Nephron (organoid): ENCODE results near the gene LPP.

Experiments used
- H3K27ac Mint-ChIP-seq, 3 experiments: 2 replicates each; pipeline ENCODE4 v1.8.0; 2020; ENCODE audit warnings: mixed read lengths in 3 of 3, mild to moderate bottlenecking in 2 of 3, moderate library complexity in 1 of 3
- H3K27me3 Mint-ChIP-seq: 2 replicates; pipeline ENCODE4 v1.8.0; 2021; ENCODE audit warnings: low read depth, mild to moderate bottlenecking, moderate library complexity, mixed read lengths
- H3K36me3 Mint-ChIP-seq: 2 replicates; pipeline ENCODE4 v1.8.0; 2020; ENCODE audit warnings: low read depth, mixed read lengths
- H3K4me1 Mint-ChIP-seq: 2 replicates; pipeline ENCODE4 v1.8.0; 2020; ENCODE audit warnings: mixed read lengths
- H3K4me3 Mint-ChIP-seq, 3 experiments: 2 replicates each; pipeline ENCODE4 v1.8.0; 2020; ENCODE audit warnings: mild to moderate bottlenecking in 3 of 3, mixed read lengths in 3 of 3, moderate library complexity in 2 of 3
- H3K9me3 Mint-ChIP-seq: 2 replicates; pipeline ENCODE4 v1.8.0; 2020; ENCODE audit warnings: mixed read lengths
- CTCF ChIP-seq, 3 experiments: fragments of 200-600 bp; sonication (generic); IDR thresholded peaks; one replicate each; pipeline ENCODE4 v1.5.0; 2021; ENCODE audit warnings: antibody characterized with exemption in 3 of 3; ENCODE audit not compliant: unreplicated experiment in 3 of 3

The LPP gene

DNA sequence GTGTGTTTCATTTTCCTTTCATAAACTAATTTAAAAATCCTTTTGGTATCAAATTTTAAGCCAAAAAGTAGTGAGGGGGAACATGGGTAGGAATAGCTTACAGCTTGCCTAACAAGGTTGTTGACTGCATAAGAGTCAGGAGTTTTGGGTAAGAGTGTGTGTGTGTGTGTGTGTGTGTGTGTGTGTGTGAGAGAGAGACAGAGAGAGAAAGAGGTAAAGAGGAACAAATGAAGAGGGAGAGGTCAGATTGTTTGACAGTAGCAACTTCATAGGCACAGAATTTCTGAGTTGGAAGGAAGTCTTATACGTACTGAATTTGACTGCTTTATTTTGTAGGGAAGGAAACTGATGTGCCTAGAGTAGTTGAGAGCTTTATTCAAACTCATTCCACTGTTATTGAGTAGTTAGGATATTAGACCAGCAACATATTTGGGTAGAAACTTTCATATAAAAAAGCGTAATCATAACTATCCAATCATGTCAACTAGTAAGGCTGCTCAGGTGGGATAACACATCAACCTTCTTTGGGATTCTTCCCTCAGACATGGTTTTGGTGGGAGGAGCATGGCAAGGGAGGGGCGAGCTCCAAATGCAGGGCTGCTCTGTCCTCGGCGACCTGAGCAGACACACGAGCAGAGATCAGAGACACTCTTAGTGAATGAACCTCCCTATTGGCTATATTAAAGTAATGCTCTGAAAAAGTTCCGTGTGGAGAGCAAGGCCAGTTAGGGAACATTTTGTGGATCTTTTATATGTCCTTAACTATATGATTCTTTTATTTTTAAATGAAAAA is 86.4 kb downstream of the LPP start:
- no peak overlapping the region for H3K27ac Mint-ChIP-seq
- no peaks in the 10 kb centered on the region for H3K36me3 Mint-ChIP-seq
- H3K27me3 Mint-ChIP-seq, result no peaks in the 10 kb centered on the region
- no peaks in the 10 kb centered on the region for H3K9me3 Mint-ChIP-seq
- H3K4me3 Mint-ChIP-seq, result no peak overlapping the region
- TF ChIP-seq CTCF (IDR thresholded peaks at IDR 0.05; ENCODE audit: unreplicated experiment in 3 of 3), result no peak
- peaks cover 12% of the 10 kb centered on the region for H3K4me1 Mint-ChIP-seq

DNA sequence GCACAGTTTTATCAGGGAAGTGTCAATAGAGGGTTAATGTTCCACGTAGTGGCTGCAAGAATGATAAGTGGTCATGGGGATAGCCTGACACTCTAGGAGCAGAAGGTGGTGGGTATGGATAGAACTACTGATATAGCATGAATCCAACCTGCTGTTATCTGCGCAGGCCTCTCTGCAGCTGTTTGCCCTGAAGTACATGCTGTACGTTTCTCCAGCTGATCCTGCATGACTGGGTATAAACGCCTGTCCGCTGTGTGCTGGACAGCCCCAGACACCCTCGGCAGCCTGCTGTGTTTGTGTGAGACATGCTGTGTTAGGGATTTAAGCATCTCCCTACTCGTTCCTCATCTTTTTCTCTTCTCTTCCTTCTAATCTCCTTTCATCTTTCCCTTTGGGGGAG is 87.1 kb downstream of the LPP start:
- Mint-ChIP-seq H3K9me3 (no peaks in the 10 kb centered on the region), H3K4me3 (no peak overlapping the region), H3K27me3 (no peaks in the 10 kb centered on the region), H3K27ac (no peak overlapping the region), H3K4me1 (peaks cover 12% of the 10 kb centered on the region), H3K36me3 (no peaks in the 10 kb centered on the region)
- TF ChIP-seq CTCF (IDR thresholded peaks at IDR 0.05; ENCODE audit: unreplicated experiment in 3 of 3), result no peak

DNA sequence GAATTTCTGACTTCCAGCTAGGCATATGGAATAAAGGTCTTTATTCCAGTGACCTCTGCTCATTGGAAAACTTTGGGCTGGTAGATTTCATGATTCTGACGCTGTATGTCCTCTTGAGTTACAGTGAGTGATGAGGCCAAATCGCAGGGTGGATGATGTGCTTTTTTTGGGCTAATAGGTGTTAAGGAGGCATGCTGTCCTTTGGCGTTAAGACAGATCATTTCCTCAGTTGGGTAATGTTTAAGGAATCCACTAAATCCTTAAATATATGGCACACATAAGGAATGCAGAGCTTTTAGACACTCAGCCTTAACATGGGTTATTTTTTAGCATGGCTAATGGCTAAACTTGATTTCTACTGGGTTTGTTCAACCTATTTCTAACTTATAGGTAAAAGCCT is 87.9 kb downstream of the LPP start:
- H3K27me3 Mint-ChIP-seq, result no peaks in the 10 kb centered on the region
- no peaks in the 10 kb centered on the region for H3K9me3 Mint-ChIP-seq
- no peak overlapping the region for H3K27ac Mint-ChIP-seq
- no peak overlapping the region for H3K4me3 Mint-ChIP-seq
- peaks cover 12% of the 10 kb centered on the region for H3K4me1 Mint-ChIP-seq
- TF ChIP-seq CTCF (IDR thresholded peaks at IDR 0.05; ENCODE audit: unreplicated experiment in 3 of 3), result no peak
- H3K36me3 Mint-ChIP-seq, result no peaks in the 10 kb centered on the region

- H3K9me3 Mint-ChIP-seq, result no peaks in the 10 kb centered on the region
- H3K4me1 Mint-ChIP-seq, result peaks cover 12% of the 10 kb centered on the region
- H3K4me3 Mint-ChIP-seq, result no peak overlapping the region
- H3K27me3 Mint-ChIP-seq, result no peaks in the 10 kb centered on the region
- TF ChIP-seq CTCF (IDR thresholded peaks at IDR 0.05; ENCODE audit: unreplicated experiment in 3 of 3), result no peak
- H3K36me3 Mint-ChIP-seq, result no peaks in the 10 kb centered on the region
- peak overlapping the region in 1 of 3 experiments; percentile 15 for H3K27ac Mint-ChIP-seq
Observed at GRCh38 chr3:188242436-188243123, 88.6 kb downstream of the LPP start.

DNA sequence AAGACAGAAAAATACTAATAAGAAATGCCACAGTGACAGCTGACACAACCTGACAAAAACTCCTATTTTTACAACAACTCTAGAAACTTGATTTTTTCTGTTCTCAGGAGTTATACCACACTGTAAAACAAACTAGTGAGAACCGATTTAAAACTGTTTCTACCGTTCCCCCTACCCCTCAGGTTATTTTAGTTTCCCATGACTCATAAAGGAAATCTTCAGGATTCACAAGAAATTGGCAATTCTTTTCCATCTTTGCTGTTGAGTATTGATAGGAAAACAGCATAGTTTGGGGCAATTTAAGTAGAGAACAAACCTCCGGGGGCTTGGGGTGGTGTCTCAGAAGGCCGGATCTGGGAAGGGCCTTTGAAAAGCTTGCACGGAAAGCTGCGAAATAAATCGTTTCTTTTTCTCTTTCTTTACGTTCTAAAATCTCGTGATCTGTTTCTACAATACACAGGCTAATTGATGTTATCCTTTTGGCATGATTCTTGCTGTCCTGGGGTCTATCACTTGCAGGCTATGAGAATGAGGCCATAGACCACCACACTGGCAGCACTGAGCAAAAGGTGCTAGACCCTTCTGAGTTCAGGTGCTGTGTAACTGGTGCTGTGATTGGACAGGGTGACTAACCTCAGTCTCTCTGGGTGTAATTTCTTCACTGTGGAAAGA is 89.3 kb downstream of the LPP start:
- Mint-ChIP-seq H3K4me3 (no peak overlapping the region), H3K4me1 (peaks cover 12% of the 10 kb centered on the region), H3K36me3 (no peaks in the 10 kb centered on the region), H3K27me3 (no peaks in the 10 kb centered on the region), H3K27ac (peak overlapping the region in 1 of 3 experiments; percentile 32), H3K9me3 (no peaks in the 10 kb centered on the region)
- TF ChIP-seq CTCF (IDR thresholded peaks at IDR 0.05; ENCODE audit: unreplicated experiment in 3 of 3), result no peak
